GM12874 (cell line): ENCODE measurements around the gene DNAL4.

Experiments used
- CTCF ChIP-seq: IDR thresholded peaks from 2 replicates; pipeline ENCODE4 v1.5.1; 2011; ENCODE audit warnings: low read depth, mild to moderate bottlenecking, control low read depth, low read length, moderate library complexity; ENCODE audit not compliant: insufficient read depth

Gene DNAL4

GRCh38 chr22:38837414-38837928 is 43.5 kb upstream of the DNAL4 start:
- TF ChIP-seq CTCF: no peak

DNA sequence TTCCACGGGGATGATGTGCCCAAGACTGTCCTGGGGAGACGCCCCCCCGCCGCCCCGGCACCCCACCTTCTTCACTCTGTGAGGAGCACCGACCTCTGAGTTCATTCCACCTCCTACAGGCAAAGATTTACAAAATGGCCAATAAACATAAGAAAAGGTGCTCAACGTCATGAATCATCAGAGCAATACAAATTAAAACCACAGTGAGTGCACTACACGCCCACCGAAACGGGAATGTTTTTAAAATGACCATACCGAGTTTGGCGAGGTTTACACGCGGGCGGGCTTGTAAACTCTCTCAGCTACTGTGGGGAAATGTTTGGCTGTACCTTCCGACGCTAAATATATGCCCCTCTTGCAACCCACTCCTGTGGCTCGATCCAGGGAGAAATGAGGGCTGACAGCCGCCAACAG is 42.0 kb upstream of the DNAL4 start:
- no peak for TF ChIP-seq CTCF

- TF ChIP-seq CTCF: no peak
These were observed 41.0 kb upstream of the DNAL4 start for GRCh38 chr22:38834991-38835390.

GRCh38 chr22:38834215-38834953 is 40.4 kb upstream of the DNAL4 start:
- TF ChIP-seq CTCF: no peak

DNA sequence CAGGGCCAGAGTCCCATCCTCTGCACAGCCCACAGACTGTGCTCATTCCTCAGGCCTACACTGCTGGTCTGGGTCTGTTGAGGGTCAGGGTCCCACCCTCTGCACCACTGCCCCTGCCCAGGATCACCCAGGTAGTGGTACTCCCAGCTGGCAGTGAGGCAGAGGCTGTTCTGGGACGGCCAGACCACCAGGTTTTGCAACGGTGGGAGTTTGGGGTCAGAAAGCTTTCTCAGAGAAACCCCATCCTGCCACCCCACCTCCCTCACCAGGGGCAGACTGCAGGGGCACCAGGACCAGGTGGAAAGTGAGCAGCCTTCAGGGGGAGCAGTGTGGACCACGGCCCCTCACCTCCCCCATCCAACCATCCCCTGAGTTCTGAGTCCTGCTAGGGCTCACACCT is 39.1 kb upstream of the DNAL4 start:
- TF ChIP-seq CTCF: no peak

DNA sequence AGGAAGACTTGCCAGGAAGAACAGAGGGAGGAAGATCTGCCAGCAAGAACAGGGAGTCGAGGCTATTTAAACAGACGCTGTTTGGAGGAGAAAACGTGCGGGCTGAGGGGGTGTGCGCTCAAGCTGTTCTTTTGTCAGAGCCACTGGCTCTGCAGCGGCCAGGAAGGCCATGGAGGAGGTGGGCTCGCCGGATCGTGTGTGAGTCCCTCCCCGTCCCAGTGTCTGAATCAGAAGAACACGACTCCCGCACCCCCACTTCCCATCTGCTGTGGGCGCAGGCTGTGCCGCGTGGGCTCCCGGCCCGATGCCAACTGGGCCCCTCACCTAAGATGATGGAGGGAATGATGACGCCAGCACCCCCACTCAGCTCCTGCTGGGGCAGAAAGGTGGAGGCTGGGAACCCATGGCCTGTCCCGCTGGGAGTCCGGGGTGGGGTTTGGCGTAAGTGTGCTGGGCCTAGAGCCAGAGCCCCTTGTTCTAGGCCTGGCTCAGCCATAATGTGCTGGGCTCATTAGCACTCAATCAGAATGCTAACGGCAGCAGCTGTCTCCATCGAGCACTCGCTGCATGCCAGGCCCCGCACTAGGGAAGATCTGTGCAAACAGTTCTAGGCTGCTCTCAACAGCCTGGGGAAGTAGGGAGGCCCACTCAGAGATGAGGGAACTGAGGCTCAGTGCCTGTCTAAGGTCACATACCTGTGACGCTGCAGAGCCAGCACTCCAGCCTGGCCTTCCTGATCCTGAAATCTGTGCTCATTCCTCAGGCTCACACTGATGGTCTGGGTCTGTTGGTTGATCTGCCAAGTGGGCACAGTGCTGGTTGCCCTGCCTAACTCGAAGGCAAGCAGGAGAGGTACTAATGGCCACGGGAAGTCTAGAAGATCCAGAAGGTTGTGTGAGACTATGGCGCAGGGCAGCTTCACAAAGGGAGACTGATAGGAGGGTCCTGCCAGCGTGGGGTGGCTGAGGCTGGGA is 38.3 kb upstream of the DNAL4 start:
- no peak for TF ChIP-seq CTCF

DNA sequence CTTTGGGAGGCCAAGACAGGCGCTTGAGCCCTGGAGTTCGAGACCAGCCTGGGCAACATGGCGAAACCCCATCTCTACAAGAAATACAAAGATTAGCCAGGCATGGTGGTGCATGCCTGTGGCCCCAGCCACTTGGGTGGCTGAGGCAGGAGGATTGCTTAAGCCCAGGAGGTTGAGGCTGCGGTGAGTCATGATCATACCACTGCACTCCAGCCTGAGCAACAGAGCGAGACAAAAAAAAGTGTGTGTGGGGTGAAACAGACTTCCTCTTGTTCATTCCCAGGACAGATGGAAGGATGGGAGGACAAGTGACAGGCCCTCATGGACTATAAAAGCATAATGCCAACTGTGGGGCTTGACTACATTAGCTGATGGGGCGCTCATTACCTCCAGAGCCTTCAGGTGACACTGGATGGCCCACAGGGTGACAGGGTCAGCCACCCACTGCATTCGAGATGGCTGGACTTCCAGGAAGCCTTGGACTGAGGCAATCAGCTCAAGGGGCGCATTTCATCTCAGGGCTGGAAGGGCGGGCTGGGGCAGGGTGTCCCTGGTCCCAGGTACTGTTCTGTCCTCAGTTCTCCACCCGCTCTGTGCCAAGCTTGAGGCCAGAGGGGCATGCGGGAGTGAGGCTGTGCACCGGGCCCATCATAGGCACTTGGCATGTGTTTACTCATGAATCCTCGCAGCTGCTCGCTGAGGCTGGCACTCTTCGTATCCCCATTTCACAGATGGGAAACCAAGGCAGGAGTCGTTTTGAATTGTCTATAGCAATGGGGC is 37.4 kb upstream of the DNAL4 start:
- TF ChIP-seq CTCF: no peak
